GM18861 (cell line): Measurements from ENCODE around the gene DIS3L2.
"Not testable (repeated sequence)": the region's sequence is repeated elsewhere in the genome, so short reads cannot be mapped to it uniquely, and the experiment has no call there.

Source experiments
- ATAC-seq: cut with Tn5 transposase; IDR thresholded peaks from one replicate; pipeline ENCODE4 v1.9.1; 2021; ENCODE audit not compliant: unreplicated experiment

DIS3L2 gene

DNA sequence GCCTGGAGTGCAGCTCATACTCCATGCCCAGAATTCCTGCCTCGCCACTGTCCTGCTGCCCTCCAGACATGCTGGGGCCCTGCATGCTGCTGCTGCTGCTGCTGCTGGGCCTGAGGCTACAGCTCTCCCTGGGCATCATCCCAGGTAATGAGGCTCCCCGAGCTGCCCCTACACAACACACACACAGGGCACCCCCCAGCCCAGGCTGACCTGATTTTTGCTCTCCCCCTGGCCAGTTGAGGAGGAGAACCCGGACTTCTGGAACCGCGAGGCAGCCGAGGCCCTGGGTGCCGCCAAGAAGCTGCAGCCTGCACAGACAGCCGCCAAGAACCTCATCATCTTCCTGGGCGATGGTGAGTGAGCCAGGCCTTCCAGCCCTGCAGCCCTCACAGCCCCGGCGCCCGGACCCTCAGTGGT lies 417.2 kb downstream of the DIS3L2 start, which contains the start of gene ALPP:
TSS of gene ALPP (plus strand) at position 17 of the 417 bp plus-strand sequence. CDS start at position 69, 52 bp downstream.
- not testable (repeated sequence) for ATAC-seq

GRCh38 chr2:232379610-232380590 lies 418.4 kb downstream of the DIS3L2 start:
- not testable (repeated sequence) for ATAC-seq

DNA sequence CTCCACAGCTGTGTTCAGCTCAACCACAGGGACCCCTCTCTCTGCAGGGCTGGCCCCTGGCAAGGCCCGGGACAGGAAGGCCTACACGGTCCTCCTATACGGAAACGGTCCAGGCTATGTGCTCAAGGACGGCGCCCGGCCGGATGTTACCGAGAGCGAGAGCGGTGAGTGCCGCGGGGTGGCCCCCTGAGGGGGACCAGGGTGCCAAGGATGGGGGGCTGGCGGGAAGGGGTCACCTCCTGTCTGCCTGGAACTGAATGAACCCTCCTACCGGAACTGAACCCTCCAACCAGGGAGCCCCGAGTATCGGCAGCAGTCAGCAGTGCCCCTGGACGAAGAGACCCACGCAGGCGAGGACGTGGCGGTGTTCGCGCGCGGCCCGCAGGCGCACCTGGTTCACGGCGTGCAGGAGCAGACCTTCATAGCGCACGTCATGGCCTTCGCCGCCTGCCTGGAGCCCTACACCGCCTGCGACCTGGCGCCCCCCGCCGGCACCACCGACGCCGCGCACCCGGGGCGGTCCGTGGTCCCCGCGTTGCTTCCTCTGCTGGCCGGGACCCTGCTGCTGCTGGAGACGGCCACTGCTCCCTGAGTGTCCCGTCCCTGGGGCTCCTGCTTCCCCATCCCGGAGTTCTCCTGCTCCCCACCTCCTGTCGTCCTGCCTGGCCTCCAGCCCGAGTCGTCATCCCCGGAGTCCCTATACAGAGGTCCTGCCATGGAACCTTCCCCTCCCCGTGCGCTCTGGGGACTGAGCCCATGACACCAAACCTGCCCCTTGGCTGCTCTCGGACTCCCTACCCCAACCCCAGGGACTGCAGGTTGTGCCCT lies 419.9 kb downstream of the DIS3L2 start:
- not testable (repeated sequence) for ATAC-seq

GRCh38 chr2:232382331-232383225 lies 421.1 kb downstream of the DIS3L2 start:
- no peak for ATAC-seq

GRCh38 chr2:232384466-232384865 lies 423.0 kb downstream of the DIS3L2 start:
- ATAC-seq = no peak

DNA sequence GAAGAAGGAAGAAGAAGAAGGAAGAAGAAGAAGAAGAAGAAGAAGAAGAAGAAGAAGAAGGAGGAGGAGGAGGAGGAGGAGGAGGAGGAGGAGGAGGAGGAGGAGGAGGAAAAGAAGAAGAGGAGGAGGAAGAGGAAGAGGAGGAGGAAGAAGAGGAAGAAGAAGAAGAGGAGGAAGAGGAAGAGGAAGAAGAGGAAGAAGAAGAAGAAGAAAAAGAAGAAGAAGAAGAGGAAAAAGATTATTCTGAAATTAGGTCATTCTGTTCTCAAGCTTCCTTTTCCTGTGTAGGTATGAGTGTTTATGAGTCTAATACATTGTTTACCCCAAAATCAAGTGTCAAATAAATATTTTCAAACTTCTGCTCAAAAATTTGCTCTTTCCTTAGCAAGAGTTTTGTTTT lies 423.5 kb downstream of the DIS3L2 start:
- not testable (repeated sequence) for ATAC-seq

- ATAC-seq = no peak
These were observed 424.4 kb downstream of the DIS3L2 start for GRCh38 chr2:232385660-232386489.

DNA sequence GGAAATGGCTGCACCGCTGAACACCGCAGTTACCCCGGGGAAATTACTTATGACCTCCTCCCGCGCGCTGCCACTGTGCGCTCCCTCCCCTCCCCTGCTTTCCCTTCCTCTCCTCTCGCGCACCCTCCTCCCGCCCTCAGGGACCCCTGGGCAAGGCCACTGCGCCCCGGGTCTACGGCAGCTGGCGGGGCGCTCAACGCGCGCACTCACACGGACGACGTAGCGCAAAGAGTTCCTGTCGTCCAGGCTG lies 424.9 kb downstream of the DIS3L2 start:
- no peak for ATAC-seq
